Mesothelial cell of epicardium (in vitro differentiated cells): ENCODE results near the gene GHR. TPM values are rescaled to one million over a fixed set of nuclear protein-coding genes. Genes with fewer than 3 reads are reported as not detected.

Experiments used
- DNase-seq, 2 experiments: peaks; one replicate each; pipeline ENCODE4 v3.0.0; 2021; ENCODE audit warnings: low spot score in 2 of 2; ENCODE audit not compliant: unreplicated experiment in 2 of 2
- H3K27ac Mint-ChIP-seq: 2 replicates; pipeline ENCODE4 v1.8.0; 2021; ENCODE audit warnings: mixed read lengths
- H3K27me3 Mint-ChIP-seq: 2 replicates; pipeline ENCODE4 v1.8.0; 2021; ENCODE audit warnings: low read depth, mixed read lengths
- H3K36me3 Mint-ChIP-seq: 2 replicates; pipeline ENCODE4 v1.8.0; 2021; ENCODE audit warnings: mixed read lengths
- H3K4me1 Mint-ChIP-seq: 2 replicates; pipeline ENCODE4 v1.8.0; 2021; ENCODE audit warnings: mixed read lengths
- H3K4me3 Mint-ChIP-seq: 2 replicates; pipeline ENCODE4 v1.8.0; 2021; ENCODE audit warnings: mild to moderate bottlenecking, moderate library complexity, mixed read lengths
- H3K9me3 Mint-ChIP-seq: 2 replicates; pipeline ENCODE4 v1.8.0; 2021; ENCODE audit warnings: mixed read lengths
- total RNA-seq: library from RNA; stranded (reverse); gene quantifications from 3 replicates; pipeline ENCODE4 v1.2.1, GENCODE V29; 2021
- TF ChIP-seq, protein P1 (sequence below): fragments of 200-600 bp; sonication (generic); IDR thresholded peaks from one replicate; pipeline ENCODE4 v1.5.0; 2021; ENCODE audit warnings: antibody characterized with exemption; ENCODE audit not compliant: unreplicated experiment

GHR gene
- total RNA-seq, 1 donor from 2014 or later, result 7.9 TPM

GRCh38 chr5:42545038-42545437 is 121.8 kb downstream of the GHR start:
- Mint-ChIP-seq H3K4me3 (no peak overlapping the region), H3K27me3 (no peaks in the 10 kb centered on the region), H3K9me3 (peaks cover 20% of the 10 kb centered on the region), H3K27ac (no peak overlapping the region), H3K4me1 (peaks cover 6% of the 10 kb centered on the region), H3K36me3 (peaks cover 2% of the 10 kb centered on the region)
- TF ChIP-seq, protein P1, sequence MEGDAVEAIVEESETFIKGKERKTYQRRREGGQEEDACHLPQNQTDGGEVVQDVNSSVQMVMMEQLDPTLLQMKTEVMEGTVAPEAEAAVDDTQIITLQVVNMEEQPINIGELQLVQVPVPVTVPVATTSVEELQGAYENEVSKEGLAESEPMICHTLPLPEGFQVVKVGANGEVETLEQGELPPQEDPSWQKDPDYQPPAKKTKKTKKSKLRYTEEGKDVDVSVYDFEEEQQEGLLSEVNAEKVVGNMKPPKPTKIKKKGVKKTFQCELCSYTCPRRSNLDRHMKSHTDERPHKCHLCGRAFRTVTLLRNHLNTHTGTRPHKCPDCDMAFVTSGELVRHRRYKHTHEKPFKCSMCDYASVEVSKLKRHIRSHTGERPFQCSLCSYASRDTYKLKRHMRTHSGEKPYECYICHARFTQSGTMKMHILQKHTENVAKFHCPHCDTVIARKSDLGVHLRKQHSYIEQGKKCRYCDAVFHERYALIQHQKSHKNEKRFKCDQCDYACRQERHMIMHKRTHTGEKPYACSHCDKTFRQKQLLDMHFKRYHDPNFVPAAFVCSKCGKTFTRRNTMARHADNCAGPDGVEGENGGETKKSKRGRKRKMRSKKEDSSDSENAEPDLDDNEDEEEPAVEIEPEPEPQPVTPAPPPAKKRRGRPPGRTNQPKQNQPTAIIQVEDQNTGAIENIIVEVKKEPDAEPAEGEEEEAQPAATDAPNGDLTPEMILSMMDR, result no peak
- DNase-seq, result no peak

DNA sequence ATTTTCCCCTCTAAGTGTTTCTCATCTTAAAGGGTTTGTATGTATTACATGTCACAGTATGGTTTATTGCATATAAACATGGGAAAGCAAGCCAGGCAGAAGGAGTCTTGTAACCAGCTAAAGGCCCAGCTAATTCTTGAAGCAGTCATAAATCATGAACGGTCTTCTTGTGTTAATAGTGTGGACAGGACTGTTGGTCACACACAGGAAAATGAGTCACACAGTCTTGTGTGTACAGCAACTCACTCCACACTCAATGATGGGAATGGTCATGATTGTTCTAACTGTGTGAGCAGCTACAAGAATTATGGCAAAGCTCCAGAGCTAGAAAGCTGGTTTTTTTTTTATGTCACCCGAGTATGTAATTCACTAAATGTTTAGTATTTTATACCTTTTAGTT is 123.9 kb downstream of the GHR start:
- Mint-ChIP-seq H3K9me3 (peaks cover under 1% of the 10 kb centered on the region), H3K4me1 (peaks cover 6% of the 10 kb centered on the region), H3K27me3 (no peaks in the 10 kb centered on the region), H3K27ac (no peak overlapping the region), H3K36me3 (no peaks in the 10 kb centered on the region), H3K4me3 (no peak overlapping the region)
- TF ChIP-seq, protein P1, result no peak
- DNase-seq, result no peak

DNA sequence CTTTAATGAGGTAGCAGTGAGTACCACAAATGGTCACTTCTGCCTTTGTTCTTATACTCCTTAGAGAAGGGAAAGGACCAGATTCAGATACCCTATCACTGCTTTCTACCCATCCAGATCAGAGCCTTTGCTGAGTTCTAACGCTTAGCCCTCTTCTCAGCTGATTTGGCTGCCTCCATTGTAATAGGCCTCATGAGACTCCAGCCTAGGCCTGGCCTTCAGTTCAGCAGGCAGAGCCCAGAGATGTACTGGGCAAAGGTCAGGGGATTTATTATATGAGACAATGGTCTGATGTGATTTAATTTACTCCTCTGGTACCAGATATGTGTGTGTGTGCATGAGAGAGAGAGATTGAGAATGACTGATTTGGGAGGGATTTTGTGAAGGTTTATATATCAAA is 124.7 kb downstream of the GHR start:
- Mint-ChIP-seq H3K4me3 (no peak overlapping the region), H3K27me3 (no peaks in the 10 kb centered on the region), H3K27ac (no peak overlapping the region), H3K9me3 (no peaks in the 10 kb centered on the region), H3K4me1 (peaks cover 6% of the 10 kb centered on the region), H3K36me3 (no peaks in the 10 kb centered on the region)
- TF ChIP-seq, protein P1, result no peak
- DNase-seq, result no peak

DNA sequence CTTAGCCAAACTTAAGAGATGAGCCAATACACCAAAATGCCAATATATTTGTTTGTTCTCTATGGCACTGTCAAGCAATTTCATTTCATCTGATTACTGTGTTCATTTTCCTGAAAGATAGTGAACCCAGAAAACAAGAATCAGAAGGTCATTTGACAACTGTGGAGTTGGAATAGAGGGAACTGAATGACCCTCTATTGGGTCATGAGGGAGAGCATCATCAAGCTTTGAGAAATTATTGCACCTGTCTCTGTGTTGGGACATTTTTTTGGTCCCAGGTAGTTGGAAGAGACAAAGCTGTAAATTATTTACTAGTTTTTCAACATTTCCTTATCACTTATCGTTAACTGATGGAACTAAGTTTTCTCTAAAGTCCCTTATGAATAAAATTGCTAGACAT is 129.4 kb downstream of the GHR start:
- Mint-ChIP-seq H3K9me3 (no peaks in the 10 kb centered on the region), H3K4me1 (peaks cover 6% of the 10 kb centered on the region), H3K27ac (no peak overlapping the region), H3K27me3 (no peaks in the 10 kb centered on the region), H3K4me3 (no peak overlapping the region), H3K36me3 (no peaks in the 10 kb centered on the region)
- TF ChIP-seq, protein P1, result no peak
- DNase-seq, result no peak

- Mint-ChIP-seq H3K4me3 (no peak overlapping the region), H3K27me3 (no peaks in the 10 kb centered on the region), H3K9me3 (no peaks in the 10 kb centered on the region), H3K36me3 (no peaks in the 10 kb centered on the region), H3K27ac (no peak overlapping the region), H3K4me1 (peaks cover 3% of the 10 kb centered on the region)
- TF ChIP-seq, protein P1, result no peak
- no peak for DNase-seq
Measured at GRCh38 chr5:42553461-42553860, 130.2 kb downstream of the GHR start.

DNA sequence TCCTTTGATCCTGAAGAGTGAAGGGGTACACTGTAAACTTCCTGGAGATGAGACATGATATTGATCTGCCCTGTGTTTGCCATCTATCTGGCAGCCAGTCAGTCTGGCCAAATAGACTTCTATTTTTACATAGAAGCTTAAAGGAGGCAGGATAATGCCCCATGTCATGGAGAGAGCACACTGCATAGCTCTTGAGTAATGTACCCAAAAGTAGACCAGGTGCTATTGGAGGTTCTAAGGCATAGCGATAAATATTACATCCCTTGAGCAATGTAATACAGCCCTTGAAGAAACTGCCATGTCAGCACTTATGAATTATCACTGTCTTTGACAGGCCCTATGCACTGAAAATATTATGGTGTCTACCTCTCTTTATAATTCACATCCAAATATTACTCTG is 131.8 kb downstream of the GHR start:
- DNase-seq, result no peak
- H3K9me3 Mint-ChIP-seq, result no peaks in the 10 kb centered on the region
- H3K4me3 Mint-ChIP-seq, result no peak overlapping the region
- H3K4me1 Mint-ChIP-seq, result no peaks in the 10 kb centered on the region
- H3K27me3 Mint-ChIP-seq, result no peaks in the 10 kb centered on the region
- TF ChIP-seq, protein P1, result no peak
- no peaks in the 10 kb centered on the region for H3K36me3 Mint-ChIP-seq
- no peak overlapping the region for H3K27ac Mint-ChIP-seq
